GM10847 (cell line): ENCODE results near the gene BOK.

Source experiments
- POLR2A ChIP-seq: IDR thresholded peaks from 2 replicates; pipeline ENCODE4 v1.6.1; 2011; ENCODE audit not compliant: insufficient read length; ENCODE audit errors: extremely low read depth

The BOK gene

GRCh38 chr2:241619597-241620418 is 61.3 kb downstream of the BOK start:
- TF ChIP-seq POLR2A: no peak

GRCh38 chr2:241620419-241620769 is 61.8 kb downstream of the BOK start:
- no peak for TF ChIP-seq POLR2A
